ENCODE results near the gene KCNIP2.

The KCNIP2 gene

GRCh38 chr10:101781655-101781983 lies 62.0 kb downstream of the KCNIP2 start:
- DNase-seq, result no peak

DNA sequence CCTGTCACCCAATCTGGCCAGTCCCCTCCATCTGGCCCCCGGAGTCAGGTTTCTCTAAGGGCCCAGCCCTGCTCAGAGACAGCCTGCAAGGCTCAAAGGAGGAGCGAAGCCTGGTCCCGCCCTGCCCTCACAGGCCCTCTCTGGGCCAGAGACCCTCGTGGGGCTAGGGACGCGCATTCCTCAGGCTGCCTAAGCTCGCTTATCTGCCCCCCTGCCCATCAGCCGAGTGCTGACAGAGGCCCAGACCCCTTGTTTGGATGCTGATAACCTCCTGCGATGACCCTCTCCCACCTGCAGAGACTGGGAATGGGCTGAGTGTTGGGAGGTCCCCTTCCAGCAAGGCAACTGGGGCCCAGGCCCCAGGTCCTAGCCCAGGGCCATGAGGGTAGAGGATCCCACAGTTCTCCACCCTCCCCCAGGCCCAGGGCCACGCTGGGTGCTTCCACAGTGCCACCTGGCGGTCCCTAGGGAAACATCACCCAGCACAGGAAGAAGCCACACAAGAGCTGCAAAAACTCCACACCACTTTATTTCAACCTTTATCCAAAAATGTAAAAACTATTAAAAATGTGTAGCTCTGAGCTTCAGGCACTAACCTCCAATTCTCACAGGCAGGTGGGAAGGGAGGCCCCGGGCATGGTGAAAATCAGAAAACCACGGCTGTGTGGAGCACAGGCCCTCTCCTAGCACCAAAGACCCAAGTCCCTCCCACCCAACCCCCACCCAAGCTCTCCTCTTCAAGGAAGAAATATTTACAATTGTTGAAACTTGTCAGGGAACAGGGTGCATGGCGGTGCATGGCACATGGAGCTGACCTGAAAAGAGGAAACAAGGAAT lies 62.6 kb downstream of the KCNIP2 start:
- DNase-seq, result peak; percentile 48

GRCh38 chr10:101780187-101780817 lies 63.3 kb downstream of the KCNIP2 start:
- DNase-seq, result no peak

GRCh38 chr10:101779544-101780186 lies 63.9 kb downstream of the KCNIP2 start:
- peak; percentile 69 for DNase-seq

DNA sequence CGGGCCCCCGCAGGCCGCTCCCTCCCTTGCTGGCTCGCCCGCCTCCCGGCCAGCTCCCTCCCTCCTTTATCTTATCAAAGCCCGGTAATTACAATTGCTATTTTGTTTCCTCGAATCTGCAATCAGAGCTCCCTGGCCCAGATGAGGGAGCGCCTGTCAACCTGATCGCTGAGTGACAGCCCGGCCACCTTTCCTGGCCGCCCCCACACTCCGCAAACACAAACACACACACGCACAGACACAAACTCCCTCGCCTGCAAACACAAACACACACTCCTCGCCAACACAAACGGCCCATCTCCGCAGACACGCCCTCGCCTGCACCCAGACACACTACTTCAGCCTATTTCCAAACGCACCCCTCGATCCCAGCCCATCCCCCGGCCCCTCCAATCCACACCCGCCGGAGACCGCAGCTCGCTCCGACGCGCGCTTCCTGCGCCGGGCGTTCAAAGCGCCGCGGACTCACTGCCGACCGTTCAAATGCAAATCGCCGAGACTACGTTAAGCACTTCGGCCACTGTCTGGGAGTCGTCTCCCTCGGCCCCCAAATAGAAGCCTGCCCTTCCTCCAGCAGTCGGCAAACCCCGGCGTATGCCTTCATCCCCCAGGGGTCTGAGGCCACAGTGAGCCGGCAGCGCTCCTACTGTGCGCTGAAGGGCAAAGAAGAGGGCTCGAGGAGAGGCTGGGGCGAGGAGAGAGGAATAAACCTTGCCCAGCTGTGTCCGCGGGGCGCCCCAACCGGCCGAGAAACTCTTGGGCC lies 64.6 kb downstream of the KCNIP2 start:
- DNase-seq, result no peak

DNA sequence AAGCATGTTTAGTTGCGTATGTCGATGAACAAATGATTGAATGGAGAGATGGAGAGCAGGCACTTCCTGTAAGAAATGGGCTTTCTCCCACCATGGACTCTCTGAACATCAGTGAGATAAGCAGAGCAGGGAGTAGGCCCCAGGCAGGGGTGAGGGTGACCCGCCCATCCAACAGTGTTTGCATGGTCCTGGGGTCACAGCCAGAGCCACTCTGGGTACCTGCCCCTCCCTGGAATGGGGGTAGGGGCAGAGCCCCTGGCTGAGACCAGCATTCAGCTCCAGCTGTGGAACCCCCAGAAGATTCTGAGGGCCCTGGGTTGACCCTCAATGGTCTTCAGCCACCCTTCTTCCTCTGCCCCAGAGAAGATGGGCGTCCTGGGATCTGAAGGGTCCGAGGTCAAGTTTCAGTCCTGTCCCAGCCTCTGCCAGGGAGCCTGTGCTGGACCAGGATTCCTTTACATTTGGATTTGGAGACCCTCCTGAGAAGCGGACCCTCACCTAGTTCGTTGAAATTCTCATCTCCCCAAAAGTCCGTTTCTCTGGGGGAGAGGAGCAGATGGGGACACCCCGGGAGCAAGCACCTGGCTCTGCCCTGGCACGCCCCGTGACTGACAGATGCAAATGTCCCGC lies 65.3 kb downstream of the KCNIP2 start:
- DNase-seq, result no peak

DNA sequence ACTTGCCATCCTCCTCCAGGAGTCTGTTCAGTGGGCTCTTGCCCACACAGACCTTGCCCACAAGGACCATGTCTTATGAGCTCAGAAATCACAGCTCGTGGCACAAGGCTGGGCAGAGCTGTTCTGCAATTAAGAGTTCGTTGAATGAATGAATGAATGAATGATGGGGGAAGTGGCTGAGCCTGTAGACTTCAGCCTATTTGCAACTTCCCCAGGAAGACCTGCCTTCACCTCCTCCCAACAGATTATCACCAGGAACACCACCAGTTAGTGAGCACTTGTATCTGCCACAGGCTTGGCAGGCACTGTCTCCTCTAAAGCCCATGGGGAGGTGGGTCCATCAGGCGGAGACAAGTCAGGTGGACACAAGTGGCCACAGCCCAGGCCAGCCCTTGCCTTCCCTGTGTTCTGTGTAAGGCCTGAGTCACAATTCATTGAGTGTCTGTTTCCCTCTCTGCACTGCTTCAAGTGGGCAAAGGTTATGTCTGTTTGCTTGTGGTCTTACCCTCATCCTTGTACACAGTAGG lies 65.9 kb downstream of the KCNIP2 start:
- DNase-seq, result no peak

- DNase-seq, result no peak
These were observed 67.3 kb downstream of the KCNIP2 start for GRCh38 chr10:101776161-101776817.

All from NCI-H345 (cell line).